Tibial nerve (tissue), 4 donors: ENCODE measurements around the gene DCDC2C. TPM values are rescaled to one million over a fixed set of nuclear protein-coding genes. Genes with fewer than 3 reads are reported as not detected.

ENCODE experiments used
- DNase-seq, 2 donors: peaks; one replicate each; pipeline ENCODE4 v3.0.0-alpha.2; 2019; ENCODE audit warnings: low spot score in 2 of 2
- H3K27ac ChIP-seq, 4 donors: fragments of 200-600 bp; sonication (generic) in 3 of 4; one replicate each; pipeline ENCODE4 v1.5.1; 2017 to 2019; ENCODE audit warnings: mild to moderate bottlenecking in 1 of 4
- H3K27me3 ChIP-seq, 2 donors: fragments of 200-600 bp; sonication (generic) in 1 of 2; one replicate each; pipeline versions ENCODE4 v1.5.1 to v1.6.0; 2017 to 2019
- H3K36me3 ChIP-seq, 3 donors: fragments of 200-600 bp; sonication (generic); one replicate each; pipeline ENCODE4 v1.5.1; 2018 to 2019
- H3K4me1 ChIP-seq, 4 donors: fragments of 200-600 bp; sonication (generic) in 3 of 4; one replicate each; pipeline ENCODE4 v1.5.1; 2017 to 2019
- H3K4me3 ChIP-seq, 4 donors: fragments of 200-600 bp; sonication (generic) in 3 of 4; one replicate each; pipeline ENCODE4 v1.5.1; 2017 to 2019; ENCODE audit warnings: mild to moderate bottlenecking in 1 of 4, moderate library complexity in 1 of 4
- H3K9me3 ChIP-seq, 4 donors: fragments of 200-600 bp; sonication (generic) in 3 of 4; one replicate each; pipeline ENCODE4 v1.5.1; 2017 to 2019
- EP300 ChIP-seq, 2 donors: sonication (generic); formaldehyde crosslinking; IDR thresholded peaks; one replicate each; pipeline ENCODE4 v1.6.1; 2017; ENCODE audit warnings: antibody characterized with exemption in 2 of 2, mild to moderate bottlenecking in 1 of 2
- POLR2A ChIP-seq, 2 donors: fragments of 450-650 bp; IDR thresholded peaks; one replicate each; pipeline ENCODE4 v1.6.1; 2017; ENCODE audit warnings: antibody characterized with exemption in 2 of 2, mild to moderate bottlenecking in 2 of 2, moderate library complexity in 2 of 2
- WGBS, 2 donors: methylation state at CpG; one replicate each; pipeline ENCODE4 v1.1.5; 2018; 5-methylcytosine and 5-hydroxymethylcytosine counted together
- total RNA-seq, 4 donors: library from RNA; depleted of rRNA; stranded (reverse); fragments of >200 nt; gene quantifications; one replicate each; pipeline ENCODE4 v1.1.0, GENCODE V29; 2016
- TF ChIP-seq, protein P1 (sequence below), 5 experiments: fragments of 200-600 bp in 3 of 5; fragments of 450-650 bp in 2 of 5; sonication (generic) in 3 of 5; IDR thresholded peaks; one replicate each; pipeline ENCODE4 v1.5.1; 2016 to 2019; ENCODE audit warnings: antibody characterized with exemption in 5 of 5, mild to moderate bottlenecking in 3 of 5, moderate library complexity in 2 of 5

Gene DCDC2C
- total RNA-seq, 4 donors from 2014 or later = 2.9 to 22.3 (median 5.6) TPM

DNA sequence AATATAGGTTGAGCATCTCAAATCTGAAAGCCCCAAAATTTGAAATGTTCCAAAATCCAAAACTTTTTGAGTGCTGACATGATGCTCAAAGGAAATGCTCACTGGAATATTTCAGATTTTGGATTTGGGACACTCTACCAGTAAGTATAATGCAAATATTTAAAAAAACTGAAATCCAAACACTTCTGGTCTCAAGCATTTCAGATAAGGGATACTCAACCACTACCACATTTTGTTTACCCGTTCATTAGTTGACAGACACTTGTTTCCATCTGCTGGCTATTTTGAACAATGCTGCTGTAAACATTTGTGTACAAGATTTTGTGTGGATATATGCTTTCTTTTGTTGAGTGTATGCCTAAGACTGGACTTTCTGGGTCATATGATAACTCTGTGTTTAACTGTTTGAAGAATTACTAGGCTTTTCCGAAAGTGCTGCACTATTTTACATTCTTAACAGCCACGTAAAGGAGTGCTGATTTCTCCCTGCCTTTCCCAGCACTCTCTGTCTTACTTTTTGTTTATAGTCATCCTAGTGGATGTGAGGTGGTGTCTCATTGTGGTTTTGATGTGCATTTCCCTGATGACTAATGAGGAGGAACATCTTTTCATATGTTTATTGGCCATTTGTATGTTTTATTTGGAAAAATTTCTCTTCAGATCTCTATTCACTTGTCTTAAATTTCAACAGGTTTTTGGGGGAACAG lies 19.5 kb upstream of the DCDC2C start:
- WGBS, 2 donors = 56 to 61% methylated on average over 3 of the region's 3 CpGs
- no peak overlapping the region for H3K27ac ChIP-seq
- H3K4me3 ChIP-seq = no peak overlapping the region
- TF ChIP-seq POLR2A (IDR thresholded peaks at IDR 0.05) = no peak
- TF ChIP-seq EP300 (IDR thresholded peaks at IDR 0.05) = no peak
- TF ChIP-seq, protein P1, sequence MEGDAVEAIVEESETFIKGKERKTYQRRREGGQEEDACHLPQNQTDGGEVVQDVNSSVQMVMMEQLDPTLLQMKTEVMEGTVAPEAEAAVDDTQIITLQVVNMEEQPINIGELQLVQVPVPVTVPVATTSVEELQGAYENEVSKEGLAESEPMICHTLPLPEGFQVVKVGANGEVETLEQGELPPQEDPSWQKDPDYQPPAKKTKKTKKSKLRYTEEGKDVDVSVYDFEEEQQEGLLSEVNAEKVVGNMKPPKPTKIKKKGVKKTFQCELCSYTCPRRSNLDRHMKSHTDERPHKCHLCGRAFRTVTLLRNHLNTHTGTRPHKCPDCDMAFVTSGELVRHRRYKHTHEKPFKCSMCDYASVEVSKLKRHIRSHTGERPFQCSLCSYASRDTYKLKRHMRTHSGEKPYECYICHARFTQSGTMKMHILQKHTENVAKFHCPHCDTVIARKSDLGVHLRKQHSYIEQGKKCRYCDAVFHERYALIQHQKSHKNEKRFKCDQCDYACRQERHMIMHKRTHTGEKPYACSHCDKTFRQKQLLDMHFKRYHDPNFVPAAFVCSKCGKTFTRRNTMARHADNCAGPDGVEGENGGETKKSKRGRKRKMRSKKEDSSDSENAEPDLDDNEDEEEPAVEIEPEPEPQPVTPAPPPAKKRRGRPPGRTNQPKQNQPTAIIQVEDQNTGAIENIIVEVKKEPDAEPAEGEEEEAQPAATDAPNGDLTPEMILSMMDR (IDR thresholded peaks at IDR 0.05) = no peak
- H3K4me1 ChIP-seq = no peaks in the 10 kb centered on the region
- no peak for DNase-seq
- no peaks in the 10 kb centered on the region for H3K36me3 ChIP-seq
- no peaks in the 10 kb centered on the region for H3K9me3 ChIP-seq
- H3K27me3 ChIP-seq = no peaks in the 10 kb centered on the region

DNA sequence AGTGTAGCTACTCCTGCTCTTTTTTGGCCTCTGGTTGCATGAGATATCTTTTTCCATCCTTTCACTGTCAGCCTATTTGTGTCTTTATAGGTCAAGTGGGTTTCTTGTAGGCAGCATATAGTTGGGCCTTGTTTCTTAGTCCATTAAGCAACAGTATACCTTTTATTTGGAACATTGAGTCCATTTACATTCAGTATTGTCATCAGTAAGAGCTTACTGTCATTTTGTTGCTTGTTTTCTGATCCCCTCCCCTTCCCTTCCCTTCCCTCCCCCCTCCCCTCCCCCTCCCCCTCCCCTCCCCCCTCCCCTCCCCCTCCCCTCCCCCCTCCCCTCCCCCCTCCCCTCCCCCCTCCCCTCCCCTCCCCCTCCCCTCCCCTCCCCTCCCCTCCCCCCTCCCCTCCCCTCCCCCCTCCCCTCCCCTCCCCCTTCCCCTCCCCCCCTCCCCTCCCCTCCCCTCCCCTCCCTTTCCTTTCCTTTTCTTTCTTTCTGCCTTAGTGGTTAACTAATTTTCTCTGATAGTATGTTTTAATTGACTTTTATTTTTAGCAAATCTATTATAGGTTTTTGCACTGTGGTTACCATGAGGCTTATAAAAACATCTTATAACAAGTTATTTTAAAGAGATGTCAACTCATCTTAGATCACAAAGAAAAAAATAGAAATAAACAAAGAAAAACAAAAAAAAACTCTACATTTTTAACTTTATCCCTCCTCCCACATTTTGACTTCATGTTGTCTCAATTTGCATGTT lies 13.2 kb upstream of the DCDC2C start:
- Histone ChIP-seq H3K4me1 (no peaks in the 10 kb centered on the region), H3K27ac (no peak overlapping the region), H3K9me3 (peaks cover 0 to 6% (median 2%) of the 10 kb centered on the region in 4 donors), H3K27me3 (no peaks in the 10 kb centered on the region), H3K36me3 (no peaks in the 10 kb centered on the region), H3K4me3 (no peak overlapping the region)
- no peak for DNase-seq
- TF ChIP-seq, protein P1 (IDR thresholded peaks at IDR 0.05) = no peak
- no peak for TF ChIP-seq POLR2A (IDR thresholded peaks at IDR 0.05)
- no peak for TF ChIP-seq EP300 (IDR thresholded peaks at IDR 0.05)

DNA sequence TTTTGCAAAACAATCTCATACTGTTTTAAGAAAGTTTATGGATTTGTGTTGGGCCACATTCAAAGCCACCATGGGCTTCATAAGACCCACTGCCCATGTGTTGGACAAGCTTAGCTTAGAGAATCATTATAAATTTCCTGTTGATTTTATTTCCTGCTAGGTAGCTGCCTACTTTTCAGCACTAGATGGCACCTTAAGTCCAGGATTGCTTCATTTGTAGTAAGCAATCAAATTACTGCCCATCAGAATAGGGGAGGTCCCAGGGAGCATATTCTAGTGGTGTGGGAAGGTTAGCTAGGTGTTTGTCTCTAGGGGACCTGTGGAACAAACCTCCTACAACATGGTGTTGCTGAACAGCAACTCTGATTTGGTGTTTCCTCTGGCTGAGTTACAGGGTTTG lies 11.0 kb upstream of the DCDC2C start:
- no peak for TF ChIP-seq EP300 (IDR thresholded peaks at IDR 0.05)
- no peak for TF ChIP-seq POLR2A (IDR thresholded peaks at IDR 0.05)
- TF ChIP-seq, protein P1 (IDR thresholded peaks at IDR 0.05) = peak in 4 of 5 experiments; percentile 14 to 67 (median 34)
- H3K27ac ChIP-seq = no peak overlapping the region
- no peaks in the 10 kb centered on the region for H3K4me1 ChIP-seq
- H3K9me3 ChIP-seq = peaks cover 0 to 6% (median 2%) of the 10 kb centered on the region in 4 donors
- no peak overlapping the region for H3K4me3 ChIP-seq
- H3K27me3 ChIP-seq = no peaks in the 10 kb centered on the region
- no peak for DNase-seq
- H3K36me3 ChIP-seq = no peaks in the 10 kb centered on the region

DNA sequence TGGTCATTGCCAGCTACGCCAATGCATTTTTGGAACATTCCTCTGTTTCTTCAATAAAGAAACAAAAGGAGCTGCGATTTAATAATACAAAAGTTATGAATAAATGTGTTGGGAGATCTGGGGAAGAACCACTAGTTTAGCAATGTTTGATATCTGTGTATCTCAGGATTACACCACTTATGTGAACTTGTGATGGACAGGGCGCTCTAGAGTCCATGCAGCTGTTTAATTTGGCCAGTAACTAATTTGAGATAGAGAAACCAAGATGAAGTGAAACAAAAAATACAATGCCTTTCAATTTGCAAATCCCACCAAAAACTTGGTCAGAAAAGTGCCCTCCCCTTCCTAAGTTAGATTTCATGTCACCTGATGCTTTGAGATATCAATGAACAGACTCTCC lies 6.8 kb upstream of the DCDC2C start:
- WGBS, 2 donors = 70 to 73% methylated on average over 3 of the region's 3 CpGs
- DNase-seq = no peak
- Histone ChIP-seq H3K27me3 (no peaks in the 10 kb centered on the region), H3K4me3 (peak overlapping the region in 1 of 4 donors; percentile 14), H3K9me3 (no peaks in the 10 kb centered on the region), H3K4me1 (no peaks in the 10 kb centered on the region), H3K27ac (no peak overlapping the region), H3K36me3 (no peaks in the 10 kb centered on the region)
- TF ChIP-seq EP300 (IDR thresholded peaks at IDR 0.05) (no peak), POLR2A (IDR thresholded peaks at IDR 0.05) (no peak)
- TF ChIP-seq, protein P1 (IDR thresholded peaks at IDR 0.05) = no peak

DNA sequence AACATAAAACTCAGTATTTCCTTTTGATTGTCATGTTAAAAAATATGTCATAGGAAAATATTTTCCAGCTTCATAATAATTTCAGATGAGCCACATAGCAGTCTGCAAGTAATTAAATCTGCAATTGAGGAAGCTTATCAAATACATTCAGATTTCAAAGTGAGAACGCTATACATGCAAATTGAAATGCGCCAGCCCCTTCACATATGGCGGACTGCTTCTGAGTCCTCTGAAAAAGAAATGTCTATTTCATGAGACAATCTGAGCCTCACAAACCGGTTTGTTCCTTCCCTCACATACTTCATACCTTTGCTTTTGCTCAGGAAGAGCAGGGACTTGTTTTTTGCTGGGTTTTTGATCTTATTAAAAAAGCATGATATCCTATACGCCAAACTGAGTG lies 2.3 kb upstream of the DCDC2C start:
- DNase-seq = no peak
- WGBS, 2 donors = 90 to 92% methylated on average over 5 of the region's 5 CpGs
- no peaks in the 10 kb centered on the region for H3K9me3 ChIP-seq
- peaks cover 0 to 19% (median 0%) of the 10 kb centered on the region in 4 donors for H3K4me1 ChIP-seq
- no peak overlapping the region for H3K27ac ChIP-seq
- H3K36me3 ChIP-seq = no peaks in the 10 kb centered on the region
- peaks cover 0 to 23% of the 10 kb centered on the region in 2 donors for H3K27me3 ChIP-seq
- no peak overlapping the region for H3K4me3 ChIP-seq
- TF ChIP-seq EP300 (IDR thresholded peaks at IDR 0.05) (no peak), POLR2A (IDR thresholded peaks at IDR 0.05) (no peak)
- TF ChIP-seq, protein P1 (IDR thresholded peaks at IDR 0.05) = no peak
